ENCODE measurements around the gene WIPF1.
"Not testable (repeated sequence)": the region's sequence is repeated elsewhere in the genome, so short reads cannot be mapped to it uniquely, and the experiment has no call there.

Gene WIPF1

DNA sequence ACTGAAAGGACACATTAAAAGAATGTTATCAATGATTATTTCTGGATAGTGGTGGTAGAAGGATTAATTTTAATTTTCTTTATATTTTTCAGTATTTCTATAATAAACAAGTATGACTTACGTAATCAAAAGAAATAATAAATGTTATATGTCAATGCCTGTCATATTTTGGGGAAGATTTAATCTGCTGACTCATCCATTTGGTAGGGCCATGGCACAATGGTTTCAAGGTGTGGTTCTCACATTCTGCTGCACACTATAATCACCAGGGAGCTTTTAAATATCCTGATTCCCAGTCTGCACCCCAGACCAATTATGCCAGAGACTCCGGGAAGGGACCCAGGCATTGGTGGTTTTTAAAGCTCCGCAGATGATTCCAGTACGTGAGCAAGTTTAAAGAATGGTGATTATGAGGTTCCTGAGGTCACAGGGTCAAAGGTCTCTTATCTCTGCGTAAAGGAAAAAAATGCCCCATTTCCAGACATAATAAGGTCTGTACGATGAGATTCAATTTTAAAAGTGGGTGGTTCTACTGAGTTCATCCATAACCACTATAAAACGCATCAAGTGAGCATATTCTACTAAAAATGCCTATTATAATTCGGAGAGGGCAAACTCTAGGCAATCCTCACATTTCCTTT lies 27.2 kb downstream of the WIPF1 start:
- no peak for DNase-seq

DNA sequence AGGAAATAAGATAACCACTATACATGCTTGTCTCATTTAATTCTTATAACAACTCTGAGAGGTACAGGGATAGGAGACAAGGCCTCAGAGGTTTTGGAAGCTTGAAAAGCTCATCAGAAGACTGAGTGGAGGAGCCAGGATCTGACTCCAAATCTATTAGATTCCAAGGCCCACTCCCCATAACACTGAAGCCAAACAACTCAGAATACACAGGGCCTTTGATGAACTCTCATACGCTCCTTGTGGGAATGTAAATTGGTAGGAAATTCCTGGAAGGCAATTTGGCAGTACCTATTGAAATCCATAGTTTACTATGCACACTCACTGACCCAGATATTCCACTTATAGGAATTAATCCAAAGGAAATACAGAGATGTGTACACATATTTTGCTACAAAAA lies 27.9 kb downstream of the WIPF1 start:
- no peak for DNase-seq

DNA sequence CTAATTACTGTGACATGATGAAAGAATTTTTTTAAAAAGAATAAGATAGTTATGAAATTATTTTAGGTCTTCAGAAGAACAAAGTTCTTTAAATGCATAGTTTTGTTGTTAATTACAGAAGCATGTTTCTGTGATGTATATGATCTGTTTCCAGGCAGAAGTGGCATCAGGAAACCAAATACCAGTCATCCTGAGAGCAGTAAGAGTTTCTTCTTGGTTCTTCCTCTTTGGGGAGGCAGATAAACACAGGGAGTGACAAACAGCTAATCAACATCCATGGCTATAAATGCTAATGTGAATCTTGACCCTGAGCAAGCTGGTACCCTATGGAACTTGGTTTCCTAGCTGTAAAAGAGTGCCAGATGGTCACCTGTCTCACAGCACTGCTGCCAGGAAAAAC lies 29.2 kb downstream of the WIPF1 start:
- DNase-seq, result no peak

DNA sequence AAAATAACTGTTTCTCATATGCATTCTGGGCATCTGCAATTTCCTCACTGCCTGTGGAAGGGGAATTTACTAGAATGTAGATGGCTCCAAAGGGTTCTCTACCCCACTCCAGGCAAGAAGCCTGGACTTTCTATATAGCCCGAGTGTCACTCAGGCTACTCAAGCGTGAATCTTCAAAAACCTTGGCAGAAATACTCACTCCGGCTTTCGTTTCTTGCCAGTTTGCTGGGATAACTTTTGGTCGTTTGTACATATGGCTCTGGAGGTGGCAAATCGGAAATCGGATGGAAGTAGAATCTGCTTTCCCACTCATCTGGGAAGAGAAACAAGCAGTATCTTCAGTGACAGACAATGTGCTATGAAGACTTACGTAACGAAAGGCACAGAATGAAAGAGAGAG lies 30.7 kb downstream of the WIPF1 start:
- no peak for DNase-seq

DNA sequence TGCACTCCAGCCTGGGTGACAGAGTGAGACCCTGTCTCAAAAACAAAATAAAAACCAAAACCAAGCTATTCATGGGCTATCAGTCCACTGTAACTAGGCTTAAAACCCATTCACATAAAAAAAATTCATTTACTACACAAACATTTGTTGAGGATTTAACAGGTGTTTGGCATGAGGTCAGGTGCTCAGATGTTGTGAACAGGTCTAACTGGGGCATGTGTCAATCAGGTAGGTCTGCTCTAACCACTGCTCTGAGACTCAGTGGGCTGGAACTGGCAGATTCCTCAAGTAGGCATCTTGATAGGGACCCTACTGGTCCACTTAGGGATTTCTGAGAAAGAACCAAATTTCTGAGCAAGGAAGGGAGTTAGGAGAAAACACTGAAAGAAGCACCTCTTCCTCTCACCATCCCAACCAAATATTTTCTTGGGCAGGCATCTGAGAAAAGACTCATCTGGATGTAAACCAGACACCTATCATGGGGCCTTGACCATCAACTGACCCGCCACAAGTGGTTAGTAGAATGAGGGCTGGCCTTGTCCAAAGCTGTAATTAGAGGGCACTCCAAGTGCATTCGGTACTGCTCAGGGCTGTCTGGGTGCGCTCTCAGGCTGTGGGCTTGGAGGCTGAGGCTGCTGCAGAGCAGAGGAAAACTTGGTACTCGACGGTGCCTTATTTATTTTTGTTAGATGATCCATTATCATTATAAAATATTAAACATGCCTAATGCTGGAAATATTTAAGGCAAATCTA lies 33.9 kb downstream of the WIPF1 start:
- DNase-seq, result no peak

DNA sequence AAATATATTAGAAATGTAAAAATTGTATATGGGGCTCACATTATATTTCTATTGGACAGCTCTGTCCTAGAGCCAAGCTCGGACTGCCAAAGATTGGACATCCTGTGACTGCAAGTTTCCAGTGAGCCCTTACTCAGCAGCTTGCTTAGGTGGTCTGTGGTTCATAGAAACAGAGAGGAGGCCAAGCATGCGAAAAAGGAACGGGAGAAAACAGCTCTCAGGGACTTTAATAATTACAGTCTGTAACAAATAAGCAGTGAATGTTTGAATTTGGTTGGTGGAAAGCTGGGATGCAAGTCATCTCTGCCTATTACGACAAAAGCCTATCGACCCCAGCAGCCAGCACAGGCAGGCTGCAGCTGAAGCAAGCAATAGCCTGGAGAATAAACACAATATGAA lies 35.6 kb downstream of the WIPF1 start:
- no peak for DNase-seq

DNA sequence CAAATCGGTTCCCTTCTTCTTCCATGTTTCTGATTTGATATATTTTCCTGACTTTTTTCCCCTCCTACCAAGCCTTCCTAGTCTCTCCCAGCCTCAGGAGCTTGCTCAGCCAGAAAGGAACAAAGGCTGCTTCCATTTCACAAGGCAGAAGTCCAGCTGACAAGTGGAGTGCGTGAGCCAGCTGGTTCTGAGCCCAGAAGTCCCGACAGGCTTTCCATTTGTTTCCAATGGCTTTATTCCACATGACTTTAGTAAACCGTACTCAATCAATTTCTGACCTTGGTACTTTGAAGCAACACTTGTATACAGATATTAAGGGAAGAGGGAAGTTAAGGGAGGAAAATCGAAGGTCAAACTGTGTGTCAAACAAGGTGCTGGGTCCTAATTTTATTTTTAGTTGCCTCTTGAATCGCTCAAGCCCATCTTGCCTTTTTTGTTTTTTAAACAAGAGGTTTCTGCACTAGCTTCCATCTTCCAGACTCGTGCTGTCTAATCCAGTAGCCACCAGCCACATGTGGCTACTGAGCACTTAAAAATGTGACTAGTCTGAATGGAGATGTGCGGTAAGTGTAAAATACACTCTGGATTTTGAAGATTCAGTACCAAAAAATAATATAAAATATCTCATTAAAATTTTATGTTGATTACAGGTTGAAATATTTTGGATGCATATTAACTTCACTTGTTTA lies 36.2 kb downstream of the WIPF1 start:
- DNase-seq, result no peak

DNA sequence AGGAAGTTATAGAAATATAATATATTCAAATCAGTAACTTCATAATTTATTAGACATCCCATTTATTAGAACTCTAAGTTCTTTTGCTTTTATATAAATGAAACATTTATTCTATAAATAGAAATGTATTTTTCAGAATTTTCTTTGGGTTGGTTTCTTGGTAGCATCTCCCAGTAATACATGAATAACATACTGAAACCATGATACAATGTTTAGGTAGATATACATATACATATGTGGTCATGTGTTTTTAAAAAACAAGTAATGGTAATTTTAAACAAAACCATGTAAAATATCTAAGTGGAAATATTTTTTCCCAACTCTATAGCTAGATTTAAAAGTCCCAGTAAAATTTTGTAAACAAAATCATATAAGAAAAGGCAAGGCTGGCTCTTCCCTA lies 36.9 kb downstream of the WIPF1 start:
- DNase-seq, result no peak

DNA sequence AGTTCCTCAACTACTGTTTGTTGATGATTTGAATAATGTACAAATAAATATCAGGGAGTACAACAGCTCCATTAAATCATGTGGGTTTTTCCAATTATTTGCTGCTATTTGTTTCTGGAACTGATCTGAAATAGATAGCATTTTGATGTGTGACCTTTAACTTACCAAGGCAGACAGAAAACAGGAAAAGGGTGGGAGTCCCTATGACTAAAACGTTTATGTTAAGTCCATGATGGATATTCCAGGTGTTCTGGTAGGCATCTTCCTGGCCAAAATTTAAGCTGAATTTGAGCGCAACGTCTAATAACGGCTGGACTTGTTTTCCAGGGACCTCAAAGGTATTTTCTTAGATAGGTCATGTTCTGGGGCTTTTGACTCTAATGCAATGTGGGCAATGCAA lies 41.6 kb downstream of the WIPF1 start:
- DNase-seq, result no peak

DNA sequence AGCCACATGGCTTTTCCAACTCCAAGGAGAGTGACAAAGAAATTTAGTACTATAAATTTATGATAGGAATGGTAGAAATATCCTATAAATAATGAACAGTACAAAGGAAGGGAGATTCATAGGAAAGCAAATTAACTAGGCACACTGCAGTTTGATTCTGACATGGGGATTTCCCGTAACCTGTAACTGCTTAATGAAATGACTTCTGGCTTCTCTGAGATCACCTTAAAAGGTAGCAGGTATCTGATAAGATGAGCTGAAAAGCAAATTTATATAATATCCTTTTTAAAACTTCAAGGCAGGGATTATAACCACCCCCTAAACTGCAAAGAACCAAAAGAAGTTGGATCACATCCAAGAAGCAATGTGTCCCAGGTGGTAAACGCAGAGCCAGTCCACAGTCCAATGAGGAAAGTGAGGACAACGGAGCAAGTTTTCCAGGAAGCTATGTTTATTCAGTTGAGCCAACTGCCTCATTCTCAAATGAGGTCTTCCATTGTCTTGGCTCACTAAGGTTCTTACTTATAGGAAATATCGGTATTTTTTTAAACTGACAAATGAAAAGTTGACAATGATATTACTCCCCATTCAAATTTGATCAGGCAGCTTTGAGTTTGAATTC lies 43.0 kb downstream of the WIPF1 start:
- DNase-seq, result no peak

DNA sequence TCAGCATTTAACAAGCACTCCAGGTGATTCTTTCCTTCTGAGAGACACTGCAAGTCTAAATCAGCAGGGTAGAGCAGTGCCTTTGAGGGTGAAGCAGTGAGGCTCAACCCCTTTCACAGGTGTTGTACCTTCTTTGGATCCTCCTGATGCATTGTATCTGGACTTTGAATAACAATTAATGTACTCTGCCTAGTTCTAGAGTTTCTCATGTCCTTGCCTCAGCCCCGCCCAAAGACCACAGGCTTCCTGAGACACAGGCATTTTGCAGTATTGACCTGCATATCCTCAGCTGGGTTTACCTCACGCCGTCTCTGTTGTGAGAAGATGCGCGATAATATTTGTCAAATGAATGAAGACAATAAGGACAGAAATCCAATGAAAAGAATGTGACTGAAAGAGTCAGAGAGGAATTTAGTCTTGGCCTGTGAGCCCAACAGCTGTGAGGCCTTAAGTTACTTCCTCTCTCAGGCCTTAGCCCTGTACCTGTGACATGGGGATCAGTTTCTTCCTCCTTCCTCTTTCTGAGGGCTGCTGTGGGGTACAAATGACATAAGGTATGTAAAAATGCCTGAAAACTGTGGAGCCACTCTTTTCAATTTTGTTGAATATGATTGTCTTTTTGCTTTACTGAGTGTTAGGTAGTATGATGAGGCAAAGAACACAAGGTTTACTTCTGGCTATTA lies 43.7 kb downstream of the WIPF1 start:
- no peak for DNase-seq

DNA sequence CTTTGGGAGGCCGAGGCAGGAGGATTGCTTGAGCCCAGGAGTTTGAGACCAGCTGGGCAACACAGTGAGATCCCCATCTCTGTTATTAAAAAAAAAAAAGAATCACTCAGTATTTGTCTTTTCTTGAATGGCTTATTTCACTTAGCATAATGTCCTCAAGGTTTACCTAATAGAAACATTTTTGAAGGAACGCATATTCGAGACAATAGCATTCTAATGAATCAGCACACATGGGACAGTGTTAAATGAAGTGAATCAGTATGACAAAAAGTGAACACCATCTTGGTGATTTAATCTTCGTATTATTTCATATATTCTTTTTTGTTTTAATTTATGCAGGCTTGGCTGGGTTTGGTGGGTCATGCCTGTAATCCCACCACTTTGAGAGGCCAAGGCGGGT lies 44.7 kb downstream of the WIPF1 start:
- no peak for DNase-seq

DNA sequence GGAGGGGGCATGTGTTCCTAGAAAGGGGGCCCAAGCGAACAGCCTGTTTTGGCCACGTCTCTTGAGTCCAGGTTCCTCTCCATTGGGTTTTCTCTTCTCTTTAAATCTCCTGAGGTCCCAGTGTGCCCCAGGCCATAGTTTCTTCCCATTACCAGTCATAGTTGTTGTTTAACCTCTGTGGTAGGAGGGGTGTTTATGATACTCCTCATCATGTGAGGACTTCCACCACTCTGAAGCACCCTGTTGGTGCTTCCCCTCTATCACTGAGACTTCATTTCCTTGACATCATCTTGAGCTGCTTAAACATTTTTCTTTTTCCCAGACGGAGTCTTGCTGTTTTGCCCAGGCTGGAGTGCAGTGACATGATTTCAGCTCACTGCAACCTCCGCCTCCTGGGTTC lies 45.9 kb downstream of the WIPF1 start:
- DNase-seq, result no peak

DNA sequence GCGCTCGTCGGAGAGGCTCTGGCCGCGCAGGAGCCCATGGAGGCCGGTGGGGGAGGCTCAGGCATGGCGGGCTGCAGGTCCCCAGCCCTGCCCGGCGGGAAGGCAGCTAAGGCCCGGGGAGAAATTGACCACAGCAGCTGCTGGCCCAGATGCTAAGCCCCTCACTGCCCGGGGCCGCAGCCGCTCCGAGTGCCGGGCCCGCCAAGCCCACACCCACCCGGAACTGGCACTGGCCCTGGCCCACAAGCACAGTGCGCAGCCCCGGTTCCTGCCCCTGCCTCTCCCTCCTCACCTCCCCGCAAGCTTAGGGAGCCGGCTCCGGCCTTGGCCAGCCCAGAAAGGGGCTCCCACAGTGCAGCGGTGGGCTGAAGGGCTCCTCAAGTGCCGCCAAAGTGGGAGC lies 49.0 kb downstream of the WIPF1 start:
- not testable (repeated sequence) for DNase-seq

DNA sequence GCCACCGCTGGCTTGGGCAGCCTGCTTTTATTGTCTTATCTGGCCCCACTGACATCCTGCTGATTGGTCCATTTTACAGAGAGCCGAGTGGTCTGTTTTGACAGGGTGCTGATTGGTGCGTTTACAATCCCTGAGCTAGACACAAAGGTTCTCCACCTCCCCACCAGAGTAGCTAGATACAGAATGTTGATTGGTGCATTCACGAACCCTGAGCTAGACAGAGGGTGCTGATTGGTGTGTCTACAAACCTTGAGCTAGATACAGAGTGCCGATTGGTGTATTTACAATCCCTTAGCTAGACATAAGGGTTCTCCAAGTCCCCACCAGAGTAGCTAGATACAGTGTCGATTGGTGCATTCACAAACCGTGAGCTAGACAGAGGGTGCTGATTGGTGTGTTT lies 49.6 kb downstream of the WIPF1 start:
- DNase-seq, result not testable (repeated sequence)

DNA sequence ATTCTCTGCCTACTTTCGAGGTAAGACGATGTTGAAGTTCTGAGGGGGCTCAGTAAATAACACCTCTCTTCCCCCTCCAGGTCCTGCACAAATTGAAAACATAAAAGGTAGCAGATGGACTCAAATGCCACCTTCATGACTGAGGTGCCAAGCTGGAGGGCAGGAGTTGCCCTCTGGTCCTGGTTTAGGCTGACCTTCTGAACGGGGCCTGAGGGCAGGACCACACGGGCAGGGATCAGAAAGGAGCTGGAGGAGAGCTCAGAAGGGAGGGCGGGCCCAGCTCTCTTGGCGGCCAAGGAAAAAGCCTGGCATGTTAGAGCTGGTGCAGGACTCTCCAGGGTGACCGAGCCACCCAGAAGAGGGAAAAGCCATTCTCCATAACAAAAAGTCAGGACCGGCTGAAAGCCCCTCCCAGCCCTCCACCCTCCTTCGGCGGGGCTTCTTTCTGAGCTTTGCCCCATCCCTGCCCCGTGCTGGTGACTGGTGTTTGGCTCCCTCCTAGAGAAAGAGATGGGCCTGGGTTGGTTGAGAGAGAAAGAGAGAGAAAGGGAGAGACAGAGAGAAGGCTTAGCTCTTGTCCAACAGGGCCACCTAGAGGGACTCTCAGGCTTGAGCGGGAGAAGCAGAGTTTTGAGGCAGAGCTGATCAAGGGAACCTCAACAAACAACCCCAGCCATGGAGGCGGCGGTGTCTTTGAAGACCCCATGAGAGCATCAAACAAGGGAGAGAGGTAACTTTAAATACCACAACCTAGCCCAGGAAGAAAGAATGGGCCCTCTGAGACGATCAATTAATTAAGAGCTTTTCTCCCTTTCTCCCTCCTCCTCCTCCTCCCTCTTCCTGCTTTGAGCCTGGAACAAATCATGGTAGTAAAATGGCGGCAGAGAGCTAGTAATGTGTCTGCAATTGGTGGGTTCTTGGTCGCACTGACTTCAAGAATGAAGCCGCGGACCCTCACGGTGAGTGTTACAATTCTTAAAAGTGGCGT lies 50.8 kb downstream of the WIPF1 start:
- DNase-seq, result peak; percentile 20

DNA sequence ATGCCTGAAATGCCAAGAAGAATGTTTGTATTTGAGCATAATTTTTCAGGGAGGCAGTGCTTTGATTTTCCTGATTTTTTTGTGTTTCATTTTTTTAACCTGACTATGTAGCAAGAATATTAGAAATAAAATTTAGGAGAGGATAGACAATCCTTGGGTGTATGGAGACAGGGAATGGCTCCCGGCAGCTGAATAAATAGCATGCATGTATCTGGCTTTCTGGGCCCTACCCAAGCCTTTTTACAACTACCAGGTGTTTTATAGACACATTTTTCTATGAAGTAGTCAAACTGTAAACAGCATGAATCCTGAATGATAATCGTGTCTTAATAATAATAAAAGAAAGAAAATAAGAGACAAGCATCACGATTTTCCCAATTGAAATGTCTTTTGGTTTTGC lies 52.4 kb downstream of the WIPF1 start:
- DNase-seq, result no peak

DNA sequence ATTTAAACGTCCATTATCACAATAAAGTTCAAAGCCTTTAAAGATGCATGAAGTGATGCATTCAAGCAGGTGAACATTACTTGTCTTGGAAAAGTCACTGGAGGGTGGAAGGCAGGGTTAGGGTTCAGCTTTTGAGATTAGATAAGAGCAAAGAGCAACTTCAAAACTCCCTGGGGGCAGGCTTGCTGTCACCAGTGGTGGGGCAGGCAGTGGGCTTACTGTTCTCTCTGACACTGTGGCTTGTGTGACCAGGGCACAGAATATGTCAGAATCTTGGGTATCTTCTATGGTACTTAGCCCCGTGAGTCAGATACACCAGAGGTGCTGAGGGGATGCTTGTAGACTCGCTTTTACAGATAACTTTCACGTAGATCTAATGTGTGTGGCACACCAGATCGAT lies 52.8 kb downstream of the WIPF1 start:
- no peak for DNase-seq

DNA sequence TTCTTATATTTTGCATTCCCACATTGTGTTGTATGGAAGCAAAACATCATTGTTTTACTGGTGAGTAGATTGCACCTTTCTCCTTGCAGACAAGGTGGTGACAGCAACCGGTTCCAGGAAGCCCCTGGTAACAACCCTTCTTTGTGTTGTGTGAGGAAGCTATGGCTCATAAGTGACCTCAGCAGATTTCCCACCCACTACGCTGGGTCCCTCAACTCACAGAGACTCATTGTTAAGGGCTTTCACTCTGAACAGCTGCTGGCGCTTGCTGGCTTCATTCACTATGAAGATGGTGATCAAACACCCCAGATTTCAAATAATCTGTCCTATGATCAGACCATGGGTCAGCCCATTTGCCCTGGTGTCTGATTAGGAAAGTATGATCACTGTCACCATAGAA lies 53.4 kb downstream of the WIPF1 start:
- DNase-seq, result no peak

DNA sequence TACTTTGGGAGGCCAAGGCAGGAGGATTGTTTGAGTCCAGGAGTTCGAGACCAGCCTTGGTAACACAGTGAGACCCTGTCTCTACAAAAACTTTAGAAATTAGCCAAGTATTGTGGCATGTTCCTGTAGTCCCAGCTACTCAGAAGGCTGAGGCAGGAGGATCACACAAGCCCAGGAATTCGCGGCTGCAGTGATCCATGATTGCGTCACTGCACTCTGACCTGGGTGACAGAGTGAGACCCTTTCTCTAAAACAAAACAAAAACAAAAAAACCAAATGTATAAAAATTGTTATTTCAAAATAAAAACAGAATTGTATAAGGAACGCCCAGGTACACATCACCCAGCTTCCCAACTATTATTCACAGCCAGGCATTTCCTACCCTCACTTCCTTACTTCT lies 56.7 kb downstream of the WIPF1 start:
- DNase-seq, result no peak

DNA sequence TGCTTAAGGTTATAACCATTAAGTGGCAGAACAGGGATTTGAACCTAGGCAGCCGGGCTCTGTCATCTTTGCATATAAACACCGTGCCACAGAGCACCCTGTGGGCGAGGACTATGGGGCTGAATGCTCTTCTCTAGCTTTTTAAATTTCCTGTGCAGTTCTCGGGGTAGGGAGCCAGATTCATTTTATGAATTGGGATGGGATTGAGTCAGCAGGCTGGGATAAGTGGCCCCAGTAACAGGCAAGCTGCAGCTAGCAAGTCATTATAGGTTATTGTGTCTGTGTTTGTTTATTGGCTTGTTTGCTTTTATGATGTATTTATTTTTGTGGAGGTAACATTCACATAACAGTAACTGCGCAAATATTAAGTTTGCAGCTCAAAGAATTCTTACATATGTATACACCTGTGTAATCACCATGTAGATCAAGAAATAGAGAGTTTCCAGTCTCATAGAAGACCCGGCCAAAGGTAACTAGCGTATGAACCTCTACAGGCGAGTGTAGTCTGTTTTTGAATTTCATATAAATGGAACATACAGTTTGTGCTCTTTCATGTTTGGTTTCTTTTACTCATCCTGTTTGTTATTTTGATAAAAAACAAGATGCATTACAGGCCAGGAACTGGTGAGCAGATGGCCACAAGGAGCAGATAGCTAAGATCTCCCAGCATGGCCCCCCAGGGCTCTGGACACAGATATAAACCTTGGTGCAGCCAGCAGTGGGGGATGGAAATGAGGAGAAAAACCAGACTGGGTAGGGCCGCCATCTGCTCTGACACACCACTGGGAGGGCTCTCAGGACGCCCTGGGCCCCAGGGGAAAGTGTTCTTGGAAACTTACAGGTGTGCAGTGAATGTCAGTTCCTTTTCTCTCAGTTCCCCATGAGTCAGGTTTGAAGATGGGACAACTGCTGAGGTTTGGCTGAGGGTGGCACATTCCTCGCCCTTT lies 61.6 kb downstream of the WIPF1 start:
- no peak for DNase-seq
